NK-92 (cell line): ENCODE results near the gene TJP1.
"Not testable (repeated sequence)": the region's sequence is repeated elsewhere in the genome, so short reads cannot be mapped to it uniquely, and the experiment has no call there.

Source experiments
- DNase-seq: peaks from one replicate; lab custom pipeline; 2025; ENCODE audit not compliant: unreplicated experiment; lab: John Stamatoyannopoulos, UW

Gene TJP1

DNA sequence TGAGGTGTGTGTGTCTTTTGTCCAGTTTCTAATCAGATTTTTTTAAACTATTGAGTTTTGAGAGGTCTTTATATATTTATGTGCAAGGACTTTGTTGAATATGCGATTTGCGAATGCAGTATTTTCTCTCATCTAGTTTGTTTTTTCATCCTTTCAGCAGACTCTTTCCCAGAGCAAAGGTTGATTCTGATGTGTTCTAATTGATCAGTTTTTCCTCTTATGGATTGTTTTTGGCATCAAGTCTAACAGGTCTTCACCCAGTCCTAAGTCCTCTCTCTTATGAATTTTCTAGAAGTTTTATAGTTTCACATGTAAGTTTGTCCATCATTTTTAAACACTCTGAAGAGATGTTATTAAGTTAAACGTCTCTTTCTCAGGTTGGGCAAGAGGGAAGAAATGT lies 17.8 kb upstream of the TJP1 start:
- DNase-seq, result no peak

DNA sequence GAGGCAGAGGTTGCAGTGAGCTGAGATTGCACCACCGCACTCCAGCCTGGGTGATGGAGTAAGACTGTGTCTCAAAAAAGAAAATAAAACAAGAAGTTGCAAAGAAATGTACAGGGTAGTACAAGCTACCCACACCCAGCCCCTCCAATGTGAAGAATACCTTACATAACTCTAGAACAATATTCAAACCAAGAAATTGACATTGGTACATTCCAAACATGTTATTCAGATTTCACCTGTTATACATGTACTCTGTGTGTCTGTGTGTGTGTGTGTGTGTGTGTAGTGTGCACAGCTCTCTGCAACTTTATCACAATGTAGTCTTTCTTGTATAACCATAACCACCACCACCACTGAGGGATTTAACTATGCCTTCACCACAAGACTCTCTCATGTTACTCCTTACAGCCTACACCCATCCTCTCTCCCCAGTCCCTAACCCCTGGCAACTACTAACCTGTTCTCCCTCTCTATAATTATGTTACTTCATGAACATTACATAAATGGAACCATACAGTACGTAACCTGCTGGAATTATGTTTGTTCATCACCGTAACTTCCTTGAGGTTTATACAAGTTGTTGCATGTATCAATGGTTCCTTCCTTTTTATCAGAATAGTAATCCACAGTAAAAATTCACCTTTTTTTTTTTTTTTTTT lies 16.2 kb upstream of the TJP1 start:
- DNase-seq, result no peak

DNA sequence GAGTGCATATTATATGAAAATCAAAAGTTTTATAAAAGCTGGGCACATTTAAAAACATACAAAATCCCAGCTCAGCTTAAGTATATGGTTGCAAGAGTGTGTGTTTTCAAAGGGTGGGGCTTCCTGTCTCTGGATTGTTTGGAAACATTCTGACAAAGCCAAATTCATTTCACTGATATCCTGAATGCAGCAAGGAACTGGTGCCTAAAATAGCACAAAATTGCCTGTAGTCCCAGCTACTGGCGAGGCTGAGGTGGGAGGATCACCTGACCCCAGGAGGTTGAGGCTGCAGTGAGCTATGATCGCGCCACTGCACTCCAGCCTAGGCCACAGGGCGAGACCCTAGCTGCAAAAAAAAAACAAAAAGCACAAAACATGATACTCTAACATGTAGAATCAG lies 13.0 kb upstream of the TJP1 start:
- no peak for DNase-seq

DNA sequence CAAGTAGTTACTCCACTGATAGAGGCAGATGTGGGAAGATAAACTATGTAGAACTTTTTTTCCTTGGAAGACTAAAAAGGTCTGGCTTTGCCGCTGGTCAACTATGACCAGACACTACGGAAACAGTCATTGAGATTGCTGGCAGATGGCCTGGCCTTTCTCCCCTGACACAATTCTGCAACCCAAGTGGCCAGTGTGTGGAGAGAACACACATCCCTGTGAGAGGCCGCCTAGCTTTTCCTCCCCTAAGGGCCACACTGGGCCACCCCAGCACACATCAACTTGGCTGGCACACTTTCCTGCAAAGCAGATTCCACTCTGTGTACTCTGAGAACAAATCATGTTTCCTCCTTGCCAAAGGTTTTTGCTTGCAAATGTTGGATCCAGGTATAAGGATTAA lies 10.4 kb upstream of the TJP1 start:
- DNase-seq, result no peak

DNA sequence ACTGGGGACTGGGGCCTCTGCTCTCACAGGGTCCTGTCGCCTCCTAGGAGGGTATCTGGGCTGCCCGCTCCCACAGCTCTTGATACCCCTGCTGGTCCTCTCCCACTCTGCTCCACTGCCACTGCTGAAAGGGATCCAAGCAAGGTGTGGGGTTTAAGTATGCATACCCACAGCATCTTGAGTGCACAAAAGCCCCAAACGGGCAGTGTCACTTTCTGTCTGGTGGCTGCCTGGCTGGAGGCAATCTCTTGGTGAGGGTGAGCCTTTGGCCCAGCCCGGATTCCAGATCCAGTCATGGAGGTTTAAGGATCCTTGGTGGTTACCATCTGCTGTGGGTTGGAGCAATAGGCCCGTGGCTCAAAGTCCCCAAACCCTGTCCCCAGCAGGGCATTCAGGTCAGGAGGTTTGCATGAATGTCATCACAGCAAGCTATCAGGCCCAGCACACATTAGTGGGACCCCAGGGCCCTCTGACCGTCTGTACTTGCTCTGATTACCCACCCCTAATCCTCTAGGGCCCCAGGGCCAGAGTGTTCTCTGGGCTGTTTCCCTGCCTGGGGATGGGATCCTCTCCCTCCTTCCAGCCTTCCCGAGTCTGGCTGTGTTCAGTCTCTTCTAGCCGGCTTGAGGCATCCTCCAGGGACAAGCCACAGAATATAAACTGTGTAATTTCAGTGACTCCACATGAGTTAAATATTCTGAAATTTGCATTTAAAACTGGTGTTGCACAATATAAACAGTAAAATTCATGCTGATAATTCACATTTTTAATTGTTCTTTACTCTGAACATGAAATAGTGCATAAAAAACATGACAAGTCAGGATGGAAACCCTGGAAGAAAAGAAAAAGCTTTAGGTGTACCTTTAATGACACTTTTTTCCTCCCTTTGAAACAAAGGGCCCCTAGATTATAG lies 4.9 kb upstream of the TJP1 start:
- DNase-seq, result no peak

DNA sequence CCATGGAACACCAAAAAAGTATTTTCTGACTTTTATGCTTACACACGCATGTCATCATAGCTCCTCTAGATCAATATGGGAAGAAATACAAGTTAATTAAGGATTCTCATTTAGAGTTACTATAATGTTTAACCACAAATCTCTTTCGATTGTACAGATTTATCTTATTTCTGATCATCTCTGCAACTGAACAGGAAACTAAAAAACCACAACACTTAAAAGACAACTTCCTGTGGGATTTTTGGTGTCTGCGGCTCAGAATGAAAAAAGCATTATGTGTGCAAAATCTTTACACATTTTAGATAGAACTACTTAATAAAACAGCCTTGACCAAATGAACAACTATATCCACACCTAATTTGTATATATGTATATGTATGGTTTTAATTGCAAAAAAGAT lies 3.0 kb upstream of the TJP1 start:
- DNase-seq, result no peak

- no peak for DNase-seq
These were observed 604 bp upstream of the TJP1 start for GRCh38 chr15:29822684-29823459.

DNA sequence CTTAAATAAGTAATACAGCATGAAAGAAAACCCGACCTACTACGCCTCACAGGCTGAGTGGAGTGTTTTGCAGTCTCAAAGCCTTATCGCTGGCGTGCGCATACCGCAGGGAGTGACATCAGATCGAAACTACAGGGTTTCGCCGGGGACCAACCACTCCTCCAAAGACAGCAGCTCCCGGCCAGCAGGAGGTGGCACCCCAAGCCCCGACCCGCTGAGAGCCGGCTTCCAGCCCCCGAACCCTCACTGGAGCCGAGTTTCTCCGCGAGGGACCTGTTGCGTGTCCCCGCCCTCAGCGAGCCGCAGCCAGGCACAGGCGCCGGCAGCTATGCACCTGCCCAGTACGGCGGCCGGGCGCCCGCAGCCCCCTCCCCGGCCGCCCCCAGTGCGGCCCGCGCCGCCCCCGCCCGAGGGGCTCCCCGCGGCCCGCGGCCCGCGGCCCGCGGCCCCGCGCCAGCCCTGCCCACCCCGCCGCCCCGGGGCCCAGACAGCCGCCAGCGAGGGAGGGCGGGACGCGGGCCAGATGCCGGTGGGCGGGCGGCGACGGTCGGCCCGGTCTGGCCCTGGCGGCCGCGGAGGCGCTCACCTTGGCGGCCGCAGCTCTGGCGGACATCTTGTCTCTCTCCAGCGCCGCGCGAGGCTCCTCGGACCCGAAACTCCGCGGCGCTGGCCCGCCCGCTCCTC lies 710 bp downstream of the TJP1 start:
- no peak for DNase-seq

- no peak for DNase-seq
These were observed 1.7 kb downstream of the TJP1 start for GRCh38 chr15:29820394-29821154.

- no peak for DNase-seq
These were observed 2.3 kb downstream of the TJP1 start for GRCh38 chr15:29819979-29820378.

DNA sequence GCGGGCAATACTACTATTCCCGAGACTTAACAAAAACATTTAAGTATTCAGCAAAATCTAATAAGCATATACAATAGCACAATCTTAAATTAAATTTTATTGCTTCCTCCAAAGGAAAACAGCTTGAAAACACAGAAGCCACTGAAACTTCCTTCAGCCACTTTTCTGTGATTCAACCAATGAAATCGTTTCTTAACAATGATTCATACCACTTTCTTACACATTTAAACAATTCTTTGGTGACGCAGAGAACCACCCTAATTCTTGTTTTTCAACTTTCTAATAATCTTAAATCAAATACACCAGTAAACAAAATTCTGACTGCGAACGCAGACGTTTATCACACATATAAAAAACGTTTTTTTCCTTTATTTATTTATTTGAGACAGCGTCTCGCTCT lies 4.1 kb downstream of the TJP1 start:
- no peak for DNase-seq

DNA sequence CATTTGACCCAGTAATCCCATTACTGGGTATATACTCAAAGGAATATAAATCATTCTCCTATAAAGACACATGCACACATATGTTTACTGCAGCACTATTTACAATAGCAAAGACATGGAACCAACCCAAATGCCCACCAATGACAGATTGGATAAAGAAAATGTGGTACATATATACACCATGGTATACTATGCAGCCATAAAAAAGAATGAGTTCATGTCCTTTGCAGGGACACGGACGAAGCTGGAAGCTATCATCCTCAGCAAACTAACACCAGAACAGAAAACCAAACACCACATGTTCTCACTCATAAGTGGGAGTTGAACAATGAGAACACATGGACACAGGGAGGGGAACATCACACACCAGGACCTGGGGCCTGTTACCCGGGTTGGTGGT lies 4.8 kb downstream of the TJP1 start:
- DNase-seq, result not testable (repeated sequence)

DNA sequence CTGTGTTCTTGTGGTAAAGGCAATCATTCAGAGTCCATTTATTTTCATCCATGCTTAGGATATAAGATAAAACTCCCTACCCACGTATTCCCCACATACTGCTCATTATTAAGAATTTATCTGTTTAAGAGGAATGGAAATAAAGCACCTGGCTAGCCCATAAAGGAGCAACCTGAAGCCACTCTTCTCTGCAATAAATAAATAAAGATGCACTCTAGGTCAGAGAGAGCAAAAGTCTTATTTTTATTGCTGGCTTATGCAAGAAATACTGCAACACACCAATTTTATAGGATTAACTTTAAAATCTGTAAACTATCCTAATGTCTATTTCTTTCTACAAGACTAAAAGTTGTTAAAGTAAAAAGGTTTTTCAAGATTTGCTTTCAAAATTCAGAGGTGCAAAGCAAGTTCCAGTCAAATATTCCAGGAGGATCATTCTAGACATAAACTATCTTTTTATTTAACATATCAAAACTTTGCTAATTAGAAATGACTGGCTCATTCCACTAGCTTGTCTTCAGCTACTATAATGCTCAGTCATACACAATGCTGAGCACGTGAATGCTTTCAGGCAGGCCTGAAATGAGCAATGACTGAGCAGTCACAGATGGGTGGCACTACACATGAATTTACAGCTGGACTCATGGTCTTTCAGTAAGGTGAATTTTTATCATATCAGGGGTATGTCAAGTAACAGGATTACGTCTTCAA lies 7.1 kb downstream of the TJP1 start:
- no peak for DNase-seq

GRCh38 chr15:29813009-29813408 lies 9.3 kb downstream of the TJP1 start:
- no peak for DNase-seq

GRCh38 chr15:29812384-29812694 lies 9.9 kb downstream of the TJP1 start:
- DNase-seq, result no peak

GRCh38 chr15:29811691-29812383 lies 10.4 kb downstream of the TJP1 start:
- no peak for DNase-seq

- no peak for DNase-seq
These were observed 16.6 kb downstream of the TJP1 start for GRCh38 chr15:29805708-29806104.

DNA sequence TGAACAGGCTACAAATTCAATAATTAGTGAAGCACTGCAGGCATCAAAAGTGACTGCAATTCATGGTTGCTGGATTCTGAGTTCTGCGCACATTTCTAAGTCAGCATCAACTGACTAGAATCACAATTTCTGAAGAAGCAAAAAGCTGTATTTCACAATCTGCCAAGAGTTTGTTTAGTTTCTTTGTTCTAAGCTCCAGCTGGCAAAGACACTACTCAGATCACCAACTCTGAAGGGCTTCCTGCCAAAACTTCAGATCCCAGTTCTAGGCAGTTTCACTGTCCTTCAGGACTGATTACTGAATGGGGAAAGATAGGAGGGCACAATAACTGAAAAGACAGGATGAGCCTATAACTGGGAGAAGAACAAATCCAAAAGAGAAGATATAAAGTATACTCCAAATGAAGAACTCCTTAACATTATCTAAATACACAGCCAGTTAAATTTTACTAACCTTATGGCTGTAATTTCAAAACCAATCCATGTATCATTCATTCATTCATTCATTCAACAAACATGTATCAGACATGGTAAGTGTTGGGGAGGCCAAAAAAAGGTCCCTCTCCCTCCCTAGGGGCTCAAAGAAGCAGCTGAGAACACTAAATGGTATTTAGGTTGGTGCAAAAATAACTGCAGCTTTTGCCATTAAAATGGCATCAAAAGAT lies 17.1 kb downstream of the TJP1 start:
- no peak for DNase-seq

DNA sequence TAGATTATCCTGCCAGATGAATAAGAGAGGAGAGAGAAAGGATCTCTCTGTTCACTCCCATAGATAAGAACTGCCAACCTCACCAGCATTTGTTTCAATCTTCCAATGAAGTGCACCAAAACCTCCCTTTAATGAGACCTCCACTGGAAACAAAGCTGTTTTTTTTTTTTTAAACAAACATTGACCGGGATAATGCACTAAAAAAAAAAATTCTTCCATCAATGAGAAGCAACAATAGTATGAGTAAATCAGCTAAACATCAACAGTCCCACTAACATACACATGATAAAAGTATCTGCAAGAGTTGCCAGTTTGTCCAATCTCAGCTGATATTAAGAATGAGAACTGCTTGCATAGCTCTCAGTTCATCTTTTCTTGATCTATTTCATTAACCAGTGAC lies 19.9 kb downstream of the TJP1 start:
- DNase-seq, result no peak
